Loucy (cell line): ENCODE results near the gene SLC25A13.

Experiments
- CTCF ChIP-seq: fragments of 200-600 bp; sonication (generic); conservative IDR thresholded peaks from 2 replicates; pipeline ENCODE4 v1.5.1; 2014; ENCODE audit warnings: mild to moderate bottlenecking, antibody characterized with exemption, low read length
- EZH2phosphoT487 ChIP-seq: fragments of 200-600 bp; IDR thresholded peaks from 2 replicates; pipeline ENCODE4 v1.6.1; 2018; ENCODE audit warnings: antibody characterized with exemption, mild to moderate bottlenecking, moderate library complexity, borderline replicate concordance

DNA sequence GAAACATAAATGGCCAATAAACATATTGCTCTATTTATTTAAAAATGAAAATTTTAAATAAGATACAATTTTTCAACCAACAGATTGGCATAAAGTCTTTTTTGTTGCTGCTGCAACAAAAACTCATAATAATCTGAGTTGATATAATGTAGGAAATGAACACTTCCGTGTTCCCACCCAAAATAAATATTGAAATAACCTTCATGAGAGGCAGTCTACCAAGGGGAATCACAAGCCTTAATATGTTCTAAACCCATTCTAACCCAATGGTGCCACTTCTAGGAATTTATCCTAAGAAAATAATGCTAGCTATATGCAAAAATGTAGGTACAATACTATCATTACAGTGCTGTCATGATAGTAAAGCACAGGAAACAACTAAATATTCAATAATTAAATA, 39.1 kb downstream of the SLC25A13 start:
- no peak for TF ChIP-seq CTCF
- no peak for TF ChIP-seq EZH2phosphoT487
